Skeletal muscle satellite cell (primary cell): Measurements from ENCODE around the gene NINJ2.

Experiments
- H3K27me3 ChIP-seq: 2 replicates; pipeline ENCODE4 v1.7.0; 2013; ENCODE audit warnings: low read length; ENCODE audit not compliant: control insufficient read depth, insufficient read depth
- H3K36me3 ChIP-seq: 2 replicates; pipeline ENCODE4 v1.7.0; 2013; ENCODE audit warnings: mild to moderate bottlenecking, control low read depth, low read length; ENCODE audit not compliant: insufficient read depth
- H3K4me1 ChIP-seq: 2 replicates; pipeline ENCODE4 v1.7.0; 2013; ENCODE audit warnings: low read length; ENCODE audit not compliant: control insufficient read depth, insufficient read depth
- H3K4me2 ChIP-seq: 2 replicates; pipeline ENCODE4 v1.7.0; 2013; ENCODE audit warnings: mild to moderate bottlenecking, low read length
- H3K4me3 ChIP-seq: 2 replicates; pipeline ENCODE4 v1.7.0; 2013; ENCODE audit warnings: low read length
- H3K9ac ChIP-seq: 2 replicates; pipeline ENCODE4 v1.7.0; 2013; ENCODE audit warnings: mild to moderate bottlenecking, low read depth, low read length, moderate library complexity
- H3K9me3 ChIP-seq: replicated peaks from 2 replicates; pipeline ENCODE4 v1.7.0; 2013; ENCODE audit warnings: mild to moderate bottlenecking, control low read depth, low read length

NINJ2 gene

GRCh38 chr12:550473-551260 lies 112.6 kb downstream of the NINJ2 start:
- Histone ChIP-seq H3K36me3 (no peaks in the 10 kb centered on the region), H3K27me3 (peaks cover 51% of the 10 kb centered on the region), H3K4me3 (no peak overlapping the region), H3K9ac (no peak overlapping the region), H3K9me3 (no peaks in the 10 kb centered on the region), H3K4me2 (no peak overlapping the region), H3K4me1 (peaks cover 5% of the 10 kb centered on the region)

- Histone ChIP-seq H3K27me3 (peaks cover 60% of the 10 kb centered on the region), H3K4me2 (no peak overlapping the region), H3K9me3 (no peaks in the 10 kb centered on the region), H3K36me3 (no peaks in the 10 kb centered on the region), H3K9ac (no peak overlapping the region), H3K4me3 (no peak overlapping the region), H3K4me1 (peaks cover 5% of the 10 kb centered on the region)
These were observed 113.7 kb downstream of the NINJ2 start for GRCh38 chr12:549476-550082.

- no peak overlapping the region for H3K4me3 ChIP-seq
- H3K4me1 ChIP-seq: peaks cover 5% of the 10 kb centered on the region
- H3K4me2 ChIP-seq: peak overlapping the region; percentile 75
- H3K9ac ChIP-seq: no peak overlapping the region
- peaks cover 53% of the 10 kb centered on the region for H3K27me3 ChIP-seq
- H3K36me3 ChIP-seq: no peaks in the 10 kb centered on the region
- no peaks in the 10 kb centered on the region for H3K9me3 ChIP-seq
These were observed 115.3 kb downstream of the NINJ2 start for GRCh38 chr12:547883-548470.

GRCh38 chr12:546920-547845 lies 116.1 kb downstream of the NINJ2 start:
- H3K9ac ChIP-seq: no peak overlapping the region
- peaks cover 5% of the 10 kb centered on the region for H3K4me1 ChIP-seq
- H3K9me3 ChIP-seq: no peaks in the 10 kb centered on the region
- peaks cover 51% of the 10 kb centered on the region for H3K27me3 ChIP-seq
- H3K36me3 ChIP-seq: no peaks in the 10 kb centered on the region
- H3K4me3 ChIP-seq: peak overlapping the region; percentile 33
- peak overlapping the region; percentile 75 for H3K4me2 ChIP-seq

- Histone ChIP-seq H3K4me1 (peaks cover 6% of the 10 kb centered on the region), H3K9me3 (no peaks in the 10 kb centered on the region), H3K27me3 (peaks cover 43% of the 10 kb centered on the region), H3K9ac (no peak overlapping the region), H3K4me3 (no peak overlapping the region), H3K36me3 (no peaks in the 10 kb centered on the region), H3K4me2 (peak overlapping the region; percentile 75)
These were observed 116.9 kb downstream of the NINJ2 start for GRCh38 chr12:546265-546919.

- Histone ChIP-seq H3K9me3 (no peaks in the 10 kb centered on the region), H3K4me1 (peaks cover 11% of the 10 kb centered on the region), H3K36me3 (no peaks in the 10 kb centered on the region), H3K4me3 (no peak overlapping the region), H3K27me3 (peaks cover 37% of the 10 kb centered on the region), H3K4me2 (no peak overlapping the region), H3K9ac (no peak overlapping the region)
These were observed 117.4 kb downstream of the NINJ2 start for GRCh38 chr12:545835-546234.

GRCh38 chr12:544941-545635 lies 118.2 kb downstream of the NINJ2 start:
- Histone ChIP-seq H3K9ac (no peak overlapping the region), H3K9me3 (no peaks in the 10 kb centered on the region), H3K4me3 (no peak overlapping the region), H3K4me2 (no peak overlapping the region), H3K27me3 (peaks cover 33% of the 10 kb centered on the region), H3K4me1 (peaks cover 11% of the 10 kb centered on the region), H3K36me3 (no peaks in the 10 kb centered on the region)

GRCh38 chr12:544142-544541 lies 119.1 kb downstream of the NINJ2 start:
- H3K9me3 ChIP-seq: no peaks in the 10 kb centered on the region
- H3K9ac ChIP-seq: no peak overlapping the region
- H3K36me3 ChIP-seq: no peaks in the 10 kb centered on the region
- no peak overlapping the region for H3K4me2 ChIP-seq
- no peak overlapping the region for H3K4me3 ChIP-seq
- peaks cover 26% of the 10 kb centered on the region for H3K27me3 ChIP-seq
- peaks cover 14% of the 10 kb centered on the region for H3K4me1 ChIP-seq

- Histone ChIP-seq H3K36me3 (no peaks in the 10 kb centered on the region), H3K9me3 (no peaks in the 10 kb centered on the region), H3K27me3 (peaks cover 25% of the 10 kb centered on the region), H3K4me1 (peaks cover 21% of the 10 kb centered on the region), H3K9ac (no peak overlapping the region), H3K4me3 (no peak overlapping the region), H3K4me2 (no peak overlapping the region)
These were observed 120.2 kb downstream of the NINJ2 start for GRCh38 chr12:543114-543451.

GRCh38 chr12:542395-543113 lies 120.7 kb downstream of the NINJ2 start:
- Histone ChIP-seq H3K36me3 (no peaks in the 10 kb centered on the region), H3K9ac (no peak overlapping the region), H3K27me3 (peaks cover 22% of the 10 kb centered on the region), H3K4me3 (no peak overlapping the region), H3K4me2 (no peak overlapping the region), H3K9me3 (no peaks in the 10 kb centered on the region), H3K4me1 (peaks cover 21% of the 10 kb centered on the region)
